ENCODE results near the gene DHRSX.

- TF ChIP-seq EP300 (IDR thresholded peaks at IDR 0.05; ENCODE audit: borderline replicate concordance in 1 of 2, control insufficient read depth in 1 of 2, low read depth in 2 of 2, low read length in 2 of 2) = peak; percentile 87 to 95; a peak in 3 of 4 replicates
- no peak for TF ChIP-seq POLR2A (IDR thresholded peaks at IDR 0.05; ENCODE audit: low read depth, low read length)
- no peak for TF ChIP-seq POLR2AphosphoS5 (IDR thresholded peaks at IDR 0.05; ENCODE audit: low read length)
- TF ChIP-seq BCL3 (IDR thresholded peaks at IDR 0.05; ENCODE audit: borderline replicate concordance, insufficient read depth, low read depth, low read length, poor library complexity, severe bottlenecking) = peak; percentile 84
- no peak for TF ChIP-seq TAF1 (IDR thresholded peaks at IDR 0.05; ENCODE audit: borderline replicate concordance, low read depth, low read length)
- 0 out of 2 replicates have a peak, but pooled peaks have one; percentile 11 for TF ChIP-seq ZNF24 (IDR thresholded peaks at IDR 0.05)
- no peak for TF ChIP-seq CTCF (IDR thresholded peaks at IDR 0.05 in 2 of 3, conservative IDR thresholded peaks at IDR 0.05 in 1 of 3; ENCODE audit: control insufficient read depth in 2 of 3, extremely low read depth in 1 of 3, insufficient read depth in 1 of 3, low read depth in 3 of 3, low read length in 3 of 3)
- TF ChIP-seq EGR1 (IDR thresholded peaks at IDR 0.05; ENCODE audit: borderline replicate concordance in 1 of 2, low read depth in 2 of 2, low read length in 2 of 2) = no peak
- no peak for TF ChIP-seq CBX3 (IDR thresholded peaks at IDR 0.05; ENCODE audit: borderline replicate concordance, low read depth)
Measured at GRCh38 chrX:2521092-2521926, 20.5 kb upstream of the DHRSX start.
